Vagina (tissue), 2 donors: ENCODE measurements around the gene COL24A1. TPM values are rescaled to one million over a fixed set of nuclear protein-coding genes. Genes with fewer than 3 reads are reported as not detected.
A peak's percentile ranks its signal among the peaks of the same experiment; 100 is the strongest.

ENCODE experiments used
- DNase-seq, 2 donors: peaks; one replicate each; pipeline ENCODE4 v3.0.0-alpha.2; 2017; ENCODE audit errors: extremely low spot score in 2 of 2
- H3K27ac ChIP-seq: fragments of 200-600 bp; sonication (generic); one replicate; pipeline ENCODE4 v1.5.1; 2019
- H3K27me3 ChIP-seq: fragments of 200-600 bp; sonication (generic); one replicate; pipeline ENCODE4 v1.5.1; 2019
- H3K36me3 ChIP-seq, 2 donors: fragments of 200-600 bp; sonication (generic); one replicate each; pipeline ENCODE4 v1.5.1; 2017 to 2019
- H3K4me1 ChIP-seq: fragments of 200-600 bp; sonication (generic); one replicate; pipeline ENCODE4 v1.5.1; 2019
- H3K4me3 ChIP-seq, 2 donors: fragments of 200-600 bp; sonication (generic); 1 replicate in 1 of 2; 2 replicates in 1 of 2; pipeline ENCODE4 v1.5.1; 2016 to 2019
- H3K9me3 ChIP-seq: fragments of 200-600 bp; sonication (generic); one replicate; pipeline ENCODE4 v1.5.1; 2019
- CTCF ChIP-seq, 3 experiments: fragments of 450-650 bp in 2 of 3; fragments of 200-600 bp in 1 of 3; sonication (generic) in 1 of 3; IDR thresholded peaks; one replicate each; pipeline ENCODE4 v1.5.1; 2017 to 2019; ENCODE audit warnings: antibody characterized with exemption in 3 of 3, mild to moderate bottlenecking in 2 of 3, moderate library complexity in 2 of 3
- POLR2A ChIP-seq, 2 donors: fragments of 450-650 bp; IDR thresholded peaks; one replicate each; pipeline ENCODE4 v1.6.1; 2017; ENCODE audit warnings: antibody characterized with exemption in 2 of 2, mild to moderate bottlenecking in 2 of 2, moderate library complexity in 2 of 2
- POLR2AphosphoS5 ChIP-seq, 2 donors: sonication (generic); formaldehyde crosslinking; IDR thresholded peaks; one replicate each; pipeline ENCODE4 v1.9.0; 2017; ENCODE audit warnings: antibody characterized with exemption in 2 of 2, mild to moderate bottlenecking in 2 of 2, low read depth in 1 of 2; ENCODE audit not compliant: insufficient read depth in 1 of 2
- intact Hi-C: fragments of 100-400 bp; cut with DNase I; formaldehyde crosslinking; loops from one replicate; pipeline ENCODE4 v1.15.1; 2023
- total RNA-seq: library from RNA; depleted of rRNA; stranded (reverse); fragments of >200 nt; gene quantifications from one replicate; pipeline ENCODE4 v1.2.3, GENCODE V29; 2016

Gene COL24A1
- total RNA-seq, 1 donor from 2014 or later, result 0.98 TPM

GRCh38 chr1:85892366-85892765 is 264.2 kb downstream of the COL24A1 start:
- intact Hi-C loops, result no loop called here
- H3K36me3 ChIP-seq, result no peaks in the 10 kb centered on the region
- H3K4me3 ChIP-seq, result no peak overlapping the region
- no peak overlapping the region for H3K27ac ChIP-seq
- H3K4me1 ChIP-seq, result no peaks in the 10 kb centered on the region
- DNase-seq, result no peak
- H3K9me3 ChIP-seq, result no peaks in the 10 kb centered on the region
- TF ChIP-seq POLR2AphosphoS5 (IDR thresholded peaks at IDR 0.05; ENCODE audit: insufficient read depth in 1 of 2, low read depth in 1 of 2) (no peak), POLR2A (IDR thresholded peaks at IDR 0.05) (no peak), CTCF (IDR thresholded peaks at IDR 0.05) (no peak)
- H3K27me3 ChIP-seq, result no peaks in the 10 kb centered on the region

GRCh38 chr1:85889870-85890269 is 266.7 kb downstream of the COL24A1 start:
- Histone ChIP-seq H3K27ac (no peak overlapping the region), H3K4me1 (no peaks in the 10 kb centered on the region), H3K9me3 (no peaks in the 10 kb centered on the region), H3K4me3 (no peak overlapping the region), H3K36me3 (no peaks in the 10 kb centered on the region), H3K27me3 (no peaks in the 10 kb centered on the region)
- TF ChIP-seq CTCF (IDR thresholded peaks at IDR 0.05), result no peak
- no peak for TF ChIP-seq POLR2A (IDR thresholded peaks at IDR 0.05)
- TF ChIP-seq POLR2AphosphoS5 (IDR thresholded peaks at IDR 0.05; ENCODE audit: insufficient read depth in 1 of 2, low read depth in 1 of 2), result no peak
- no peak for DNase-seq
- intact Hi-C loops, result no loop called here

- intact Hi-C loops, result no loop called here
- DNase-seq, result no peak
- Histone ChIP-seq H3K27me3 (no peaks in the 10 kb centered on the region), H3K4me3 (no peak overlapping the region), H3K27ac (no peak overlapping the region), H3K9me3 (no peaks in the 10 kb centered on the region), H3K36me3 (no peaks in the 10 kb centered on the region), H3K4me1 (no peaks in the 10 kb centered on the region)
- TF ChIP-seq CTCF (IDR thresholded peaks at IDR 0.05), result no peak
- TF ChIP-seq POLR2A (IDR thresholded peaks at IDR 0.05), result no peak
Measured at GRCh38 chr1:85888921-85889320, 267.7 kb downstream of the COL24A1 start.

- H3K36me3 ChIP-seq, result no peaks in the 10 kb centered on the region
- intact Hi-C loops, result no loop called here
Measured at GRCh38 chr1:85884372-85885035, 272.1 kb downstream of the COL24A1 start.

More at GRCh38 chr1:85884372-85885035, 272.1 kb downstream of the COL24A1 start:
- H3K27me3 ChIP-seq, result no peaks in the 10 kb centered on the region
- H3K4me1 ChIP-seq, result no peaks in the 10 kb centered on the region
- no peak overlapping the region for H3K4me3 ChIP-seq
- no peaks in the 10 kb centered on the region for H3K9me3 ChIP-seq
- TF ChIP-seq CTCF (IDR thresholded peaks at IDR 0.05), result peak in 2 of 3 experiments; percentile 21 to 38
- no peak for TF ChIP-seq POLR2AphosphoS5 (IDR thresholded peaks at IDR 0.05; ENCODE audit: insufficient read depth in 1 of 2, low read depth in 1 of 2)
- H3K27ac ChIP-seq, result no peak overlapping the region
- no peak for DNase-seq
